NCI-H1417 (cell line): ENCODE results near the gene ELMO1.

Experiments used
- DNase-seq, 3 experiments: peaks; one replicate each; lab custom pipeline; 2025; lab: John Stamatoyannopoulos, UW

The ELMO1 gene

GRCh38 chr7:36946401-36946739 is 502.3 kb downstream of the ELMO1 start:
- no peak for DNase-seq

GRCh38 chr7:36945612-36946400 is 502.9 kb downstream of the ELMO1 start:
- peak; percentile 62 to 98 (median 88) for DNase-seq

- DNase-seq, result peak in 1 of 3 experiments; percentile 60
These were observed 503.8 kb downstream of the ELMO1 start for GRCh38 chr7:36944838-36945237.

GRCh38 chr7:36943591-36944435 is 504.9 kb downstream of the ELMO1 start:
- peak in 1 of 3 experiments; percentile 24 for DNase-seq

- no peak for DNase-seq
These were observed 505.7 kb downstream of the ELMO1 start for GRCh38 chr7:36942955-36943354.

GRCh38 chr7:36942541-36942940 is 506.1 kb downstream of the ELMO1 start:
- DNase-seq, result no peak

- DNase-seq, result no peak
These were observed 506.6 kb downstream of the ELMO1 start for GRCh38 chr7:36942025-36942424.

- DNase-seq, result no peak
These were observed 507.3 kb downstream of the ELMO1 start for GRCh38 chr7:36941359-36941758.

- DNase-seq, result peak; percentile 6 to 78 (median 57)
These were observed 508.8 kb downstream of the ELMO1 start for GRCh38 chr7:36939816-36940215.

- DNase-seq, result no peak
These were observed 510.7 kb downstream of the ELMO1 start for GRCh38 chr7:36937754-36938563.

GRCh38 chr7:36931892-36932291 is 516.8 kb downstream of the ELMO1 start:
- DNase-seq, result no peak

GRCh38 chr7:36929791-36930190 is 518.9 kb downstream of the ELMO1 start:
- DNase-seq, result peak; percentile 53 to 97 (median 73)

- DNase-seq, result no peak
These were observed 519.9 kb downstream of the ELMO1 start for GRCh38 chr7:36928718-36929117.

- peak in 1 of 3 experiments; percentile 20 for DNase-seq
These were observed 520.4 kb downstream of the ELMO1 start for GRCh38 chr7:36928311-36928710.

GRCh38 chr7:36925691-36926090 is 523.0 kb downstream of the ELMO1 start:
- DNase-seq, result peak in 2 of 3 experiments; percentile 23 to 62

GRCh38 chr7:36925207-36925606 is 523.5 kb downstream of the ELMO1 start:
- DNase-seq, result no peak

- peak in 1 of 3 experiments; percentile 41 for DNase-seq
These were observed 524.7 kb downstream of the ELMO1 start for GRCh38 chr7:36923943-36924436.

- DNase-seq, result no peak
These were observed 525.5 kb downstream of the ELMO1 start for GRCh38 chr7:36923185-36923584.

- no peak for DNase-seq
These were observed 528.2 kb downstream of the ELMO1 start for GRCh38 chr7:36920433-36920832.

- DNase-seq, result no peak
These were observed 528.9 kb downstream of the ELMO1 start for GRCh38 chr7:36919738-36920137.

- no peak for DNase-seq
These were observed 530.1 kb downstream of the ELMO1 start for GRCh38 chr7:36918591-36918990.

GRCh38 chr7:36916619-36917018 is 532.0 kb downstream of the ELMO1 start:
- peak in 2 of 3 experiments; percentile 15 to 66 for DNase-seq
